ENCODE measurements around the gene CDH12.

DNA sequence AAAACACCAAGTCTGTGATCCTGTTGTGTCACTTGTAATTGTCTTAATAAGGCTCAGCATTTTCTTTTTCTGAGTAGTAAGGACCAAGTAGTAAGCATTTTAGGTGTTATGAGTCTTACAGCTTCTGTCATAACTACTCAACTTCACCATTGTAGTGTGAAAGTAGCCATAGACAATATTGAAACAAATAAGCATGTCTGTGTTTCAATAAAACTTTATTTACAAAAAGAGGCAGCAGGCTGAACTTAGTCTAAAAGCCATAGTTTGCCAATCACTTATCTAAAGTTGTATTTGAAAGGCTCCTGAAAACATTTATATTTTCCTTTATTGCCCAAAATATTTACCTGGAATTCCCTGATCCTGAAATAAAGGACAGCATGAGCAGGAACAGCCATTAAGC lies 796.1 kb downstream of the CDH12 start:
- TF ChIP-seq, protein P1, sequence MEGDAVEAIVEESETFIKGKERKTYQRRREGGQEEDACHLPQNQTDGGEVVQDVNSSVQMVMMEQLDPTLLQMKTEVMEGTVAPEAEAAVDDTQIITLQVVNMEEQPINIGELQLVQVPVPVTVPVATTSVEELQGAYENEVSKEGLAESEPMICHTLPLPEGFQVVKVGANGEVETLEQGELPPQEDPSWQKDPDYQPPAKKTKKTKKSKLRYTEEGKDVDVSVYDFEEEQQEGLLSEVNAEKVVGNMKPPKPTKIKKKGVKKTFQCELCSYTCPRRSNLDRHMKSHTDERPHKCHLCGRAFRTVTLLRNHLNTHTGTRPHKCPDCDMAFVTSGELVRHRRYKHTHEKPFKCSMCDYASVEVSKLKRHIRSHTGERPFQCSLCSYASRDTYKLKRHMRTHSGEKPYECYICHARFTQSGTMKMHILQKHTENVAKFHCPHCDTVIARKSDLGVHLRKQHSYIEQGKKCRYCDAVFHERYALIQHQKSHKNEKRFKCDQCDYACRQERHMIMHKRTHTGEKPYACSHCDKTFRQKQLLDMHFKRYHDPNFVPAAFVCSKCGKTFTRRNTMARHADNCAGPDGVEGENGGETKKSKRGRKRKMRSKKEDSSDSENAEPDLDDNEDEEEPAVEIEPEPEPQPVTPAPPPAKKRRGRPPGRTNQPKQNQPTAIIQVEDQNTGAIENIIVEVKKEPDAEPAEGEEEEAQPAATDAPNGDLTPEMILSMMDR (IDR thresholded peaks at IDR 0.05) = no peak
- no peak for TF ChIP-seq POLR2AphosphoS5 (IDR thresholded peaks at IDR 0.05)
